HepG2 (cell line): Measurements from ENCODE around the gene FRMD3.

ENCODE experiments used
- CCDC6 ChIP-seq: sonication (generic); formaldehyde crosslinking; IDR thresholded peaks from 2 replicates; pipeline ENCODE4 v1.8.1; 2022; ENCODE audit warnings: mild to moderate bottlenecking, missing genetic modification reagents, moderate library complexity
- CREB1 ChIP-seq, 2 experiments: fragments of 450-650 bp in 1 of 2; IDR thresholded peaks; 2 replicates each; pipeline ENCODE4 v1.6.1; 2016 to 2017; ENCODE audit warnings: control low read depth in 1 of 2, mild to moderate bottlenecking in 1 of 2, missing compliant biosample characterization in 1 of 2, missing genetic modification characterization in 1 of 2
- EP300 ChIP-seq, 3 experiments: sonication (generic) in 1 of 3; formaldehyde crosslinking in 1 of 3; IDR thresholded peaks; 2 replicates each; pipeline versions ENCODE4 v1.5.1 to v1.6.1; 2011 to 2020; ENCODE audit warnings: low read depth in 2 of 3, low read length in 2 of 3, borderline replicate concordance in 1 of 3, improper control_type of control experiment in 1 of 3, mild to moderate bottlenecking in 1 of 3, missing genetic modification reagents in 1 of 3, moderate library complexity in 1 of 3
- ETV5 ChIP-seq: IDR thresholded peaks from 2 replicates; pipeline ENCODE4 v1.6.1; 2018; ENCODE audit warnings: missing biosample characterization, missing genetic modification reagents, inconsistent platforms, borderline replicate concordance
- FOXM1 ChIP-seq: sonication (generic); formaldehyde crosslinking; IDR thresholded peaks from 2 replicates; pipeline ENCODE4 v1.5.0; 2020; ENCODE audit warnings: missing genetic modification reagents
- POLR2AphosphoS5 ChIP-seq: IDR thresholded peaks from 2 replicates; pipeline ENCODE4 v1.6.1; 2012; ENCODE audit warnings: low read depth, low read length
- SIX1 ChIP-seq: sonication (generic); formaldehyde crosslinking; IDR thresholded peaks from 2 replicates; pipeline ENCODE4 v1.4.0; 2020; ENCODE audit warnings: missing genetic modification reagents, borderline replicate concordance
- SNAI1 ChIP-seq: sonication (generic); formaldehyde crosslinking; IDR thresholded peaks from 2 replicates; pipeline ENCODE4 v1.5.0; 2020; ENCODE audit warnings: mild to moderate bottlenecking, missing genetic modification reagents, borderline replicate concordance
- SOX6 ChIP-seq, 2 experiments: fragments of 450-650 bp in 1 of 2; sonication (generic) in 1 of 2; formaldehyde crosslinking in 1 of 2; IDR thresholded peaks; 2 replicates each; pipeline versions ENCODE4 v1.4.0 to v1.6.1; 2017 to 2020; ENCODE audit warnings: antibody characterized with exemption in 1 of 2, mild to moderate bottlenecking in 1 of 2, missing genetic modification reagents in 1 of 2
- ZBTB1 ChIP-seq: sonication (generic); formaldehyde crosslinking; IDR thresholded peaks from 2 replicates; pipeline ENCODE4 v1.4.0; 2020; ENCODE audit warnings: missing genetic modification reagents, borderline replicate concordance
- ZNF549 ChIP-seq: sonication (generic); formaldehyde crosslinking; IDR thresholded peaks from 2 replicates; pipeline ENCODE4 v1.5.0; 2020; ENCODE audit warnings: missing genetic modification reagents
- TF ChIP-seq, protein P1 (sequence below): sonication (generic); formaldehyde crosslinking; IDR thresholded peaks from 2 replicates; pipeline ENCODE4 v1.5.0; 2020; ENCODE audit warnings: mild to moderate bottlenecking, missing genetic modification reagents, moderate library complexity
- TF ChIP-seq, protein P2 (sequence below): sonication (generic); formaldehyde crosslinking; IDR thresholded peaks from 2 replicates; pipeline ENCODE4 v1.4.0; 2020; ENCODE audit warnings: missing genetic modification reagents
- TF ChIP-seq, protein P3 (sequence below): sonication (generic); formaldehyde crosslinking; IDR thresholded peaks from 2 replicates; pipeline ENCODE4 v1.8.0; 2022; ENCODE audit warnings: mild to moderate bottlenecking, missing genetic modification reagents; ENCODE audit not compliant: insufficient replicate concordance

DNA sequence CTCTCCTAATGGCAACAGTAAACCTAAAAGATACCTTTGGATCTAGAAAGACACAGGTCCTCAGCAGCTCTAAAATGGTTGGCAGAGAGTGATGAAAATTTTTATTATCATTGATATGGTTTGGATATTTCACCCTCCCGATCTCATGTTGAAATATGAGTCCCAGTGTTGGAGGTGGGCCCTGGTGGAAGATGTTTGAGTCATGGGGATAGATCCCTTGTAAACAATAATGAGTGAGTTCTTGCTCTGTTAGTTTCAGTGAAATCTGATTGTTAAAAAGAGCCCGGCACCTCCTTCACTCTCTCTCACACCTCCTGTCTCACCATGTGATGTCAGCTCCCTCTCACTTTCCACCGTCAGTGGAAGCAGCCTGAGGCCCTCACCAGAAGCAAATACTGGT lies 117.7 kb downstream of the FRMD3 start:
- TF ChIP-seq FOXM1, result no peak
- no peak for TF ChIP-seq SIX1 (CRISPR knock-in tag)
- TF ChIP-seq, protein P1, sequence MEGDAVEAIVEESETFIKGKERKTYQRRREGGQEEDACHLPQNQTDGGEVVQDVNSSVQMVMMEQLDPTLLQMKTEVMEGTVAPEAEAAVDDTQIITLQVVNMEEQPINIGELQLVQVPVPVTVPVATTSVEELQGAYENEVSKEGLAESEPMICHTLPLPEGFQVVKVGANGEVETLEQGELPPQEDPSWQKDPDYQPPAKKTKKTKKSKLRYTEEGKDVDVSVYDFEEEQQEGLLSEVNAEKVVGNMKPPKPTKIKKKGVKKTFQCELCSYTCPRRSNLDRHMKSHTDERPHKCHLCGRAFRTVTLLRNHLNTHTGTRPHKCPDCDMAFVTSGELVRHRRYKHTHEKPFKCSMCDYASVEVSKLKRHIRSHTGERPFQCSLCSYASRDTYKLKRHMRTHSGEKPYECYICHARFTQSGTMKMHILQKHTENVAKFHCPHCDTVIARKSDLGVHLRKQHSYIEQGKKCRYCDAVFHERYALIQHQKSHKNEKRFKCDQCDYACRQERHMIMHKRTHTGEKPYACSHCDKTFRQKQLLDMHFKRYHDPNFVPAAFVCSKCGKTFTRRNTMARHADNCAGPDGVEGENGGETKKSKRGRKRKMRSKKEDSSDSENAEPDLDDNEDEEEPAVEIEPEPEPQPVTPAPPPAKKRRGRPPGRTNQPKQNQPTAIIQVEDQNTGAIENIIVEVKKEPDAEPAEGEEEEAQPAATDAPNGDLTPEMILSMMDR (CRISPR knock-in tag), result no peak
- TF ChIP-seq ZBTB1 (CRISPR knock-in tag), result no peak
- TF ChIP-seq ZNF549 (CRISPR knock-in tag), result no peak
- TF ChIP-seq POLR2AphosphoS5, result no peak
- TF ChIP-seq CREB1 (IDR thresholded peaks at IDR 0.05), result no peak
- no peak for TF ChIP-seq CREB1 (CRISPR knock-in tag; IDR thresholded peaks at IDR 0.05)
- no peak for TF ChIP-seq SNAI1
- TF ChIP-seq EP300 (IDR thresholded peaks at IDR 0.05; ENCODE audit: low read depth in 2 of 2, low read length in 2 of 2), result no peak
- no peak for TF ChIP-seq EP300 (CRISPR knock-in tag; IDR thresholded peaks at IDR 0.05; ENCODE audit: borderline replicate concordance)
- no peak for TF ChIP-seq CCDC6 (CRISPR knock-in tag)
- TF ChIP-seq, protein P2, sequence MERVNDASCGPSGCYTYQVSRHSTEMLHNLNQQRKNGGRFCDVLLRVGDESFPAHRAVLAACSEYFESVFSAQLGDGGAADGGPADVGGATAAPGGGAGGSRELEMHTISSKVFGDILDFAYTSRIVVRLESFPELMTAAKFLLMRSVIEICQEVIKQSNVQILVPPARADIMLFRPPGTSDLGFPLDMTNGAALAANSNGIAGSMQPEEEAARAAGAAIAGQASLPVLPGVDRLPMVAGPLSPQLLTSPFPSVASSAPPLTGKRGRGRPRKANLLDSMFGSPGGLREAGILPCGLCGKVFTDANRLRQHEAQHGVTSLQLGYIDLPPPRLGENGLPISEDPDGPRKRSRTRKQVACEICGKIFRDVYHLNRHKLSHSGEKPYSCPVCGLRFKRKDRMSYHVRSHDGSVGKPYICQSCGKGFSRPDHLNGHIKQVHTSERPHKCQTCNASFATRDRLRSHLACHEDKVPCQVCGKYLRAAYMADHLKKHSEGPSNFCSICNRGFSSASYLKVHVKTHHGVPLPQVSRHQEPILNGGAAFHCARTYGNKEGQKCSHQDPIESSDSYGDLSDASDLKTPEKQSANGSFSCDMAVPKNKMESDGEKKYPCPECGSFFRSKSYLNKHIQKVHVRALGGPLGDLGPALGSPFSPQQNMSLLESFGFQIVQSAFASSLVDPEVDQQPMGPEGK (CRISPR knock-in tag), result no peak
- TF ChIP-seq, protein P3, sequence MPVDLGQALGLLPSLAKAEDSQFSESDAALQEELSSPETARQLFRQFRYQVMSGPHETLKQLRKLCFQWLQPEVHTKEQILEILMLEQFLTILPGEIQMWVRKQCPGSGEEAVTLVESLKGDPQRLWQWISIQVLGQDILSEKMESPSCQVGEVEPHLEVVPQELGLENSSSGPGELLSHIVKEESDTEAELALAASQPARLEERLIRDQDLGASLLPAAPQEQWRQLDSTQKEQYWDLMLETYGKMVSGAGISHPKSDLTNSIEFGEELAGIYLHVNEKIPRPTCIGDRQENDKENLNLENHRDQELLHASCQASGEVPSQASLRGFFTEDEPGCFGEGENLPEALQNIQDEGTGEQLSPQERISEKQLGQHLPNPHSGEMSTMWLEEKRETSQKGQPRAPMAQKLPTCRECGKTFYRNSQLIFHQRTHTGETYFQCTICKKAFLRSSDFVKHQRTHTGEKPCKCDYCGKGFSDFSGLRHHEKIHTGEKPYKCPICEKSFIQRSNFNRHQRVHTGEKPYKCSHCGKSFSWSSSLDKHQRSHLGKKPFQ, result no peak
- no peak for TF ChIP-seq ETV5 (CRISPR knock-in tag)
- TF ChIP-seq SOX6 (IDR thresholded peaks at IDR 0.05), result no peak
- TF ChIP-seq SOX6 (CRISPR knock-in tag; IDR thresholded peaks at IDR 0.05), result no peak
